KBM-7 (cell line): ENCODE measurements around the gene SORBS1.

Experiments used
- DNase-seq: peaks from one replicate; pipeline ENCODE4 v3.0.0-alpha.2; 2015
- in situ Hi-C: fragments of 300-500 bp; cut with MboI; formaldehyde crosslinking; loops from 2 replicates; pipeline ENCODE4 v1.14.3; 2020; ENCODE audit warnings: low sequenced_read_pairs, low pct_unique_long_range_greater_than_20kb, mixed read lengths

The SORBS1 gene

DNA sequence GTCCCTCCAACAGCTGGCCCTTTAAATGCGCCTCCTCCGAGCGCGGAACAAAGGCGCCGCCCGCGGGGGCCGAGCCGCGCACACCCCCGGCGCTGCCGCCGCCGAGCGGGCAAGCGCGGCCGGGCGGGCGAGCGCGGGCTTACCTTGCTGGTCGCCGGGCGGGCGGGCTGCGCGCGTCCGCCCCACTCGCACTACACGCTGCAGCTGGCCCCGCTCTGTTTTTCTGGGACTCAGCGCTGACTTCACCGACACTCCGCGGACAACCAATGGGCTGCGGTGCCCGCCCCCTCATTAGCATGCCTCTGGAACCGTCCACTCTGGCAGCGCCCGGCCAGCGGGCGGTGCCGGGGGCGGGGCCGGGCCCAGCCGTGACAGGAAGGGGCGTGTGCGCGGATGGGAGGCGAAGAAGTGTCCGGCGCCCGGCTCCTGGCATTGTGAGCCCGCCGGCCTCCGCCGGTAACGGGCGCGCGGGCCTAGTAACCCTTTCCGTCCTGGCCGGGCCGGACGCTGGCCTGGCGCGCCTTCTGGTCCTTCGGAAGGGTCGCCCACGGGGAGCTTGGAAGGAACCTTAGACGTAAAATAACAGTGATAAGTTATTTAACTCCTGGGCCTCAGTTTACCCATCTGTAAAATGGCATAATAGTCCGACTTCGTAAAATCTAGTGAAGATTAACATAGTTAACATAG is at the start of gene SORBS1:
Gene SORBS1, minus strand, starts transcription at position 195 of the 687 bp plus-strand sequence. CDS start 120,236 bp downstream, outside the sequence.
- in situ Hi-C loops = no loop called here

DNA sequence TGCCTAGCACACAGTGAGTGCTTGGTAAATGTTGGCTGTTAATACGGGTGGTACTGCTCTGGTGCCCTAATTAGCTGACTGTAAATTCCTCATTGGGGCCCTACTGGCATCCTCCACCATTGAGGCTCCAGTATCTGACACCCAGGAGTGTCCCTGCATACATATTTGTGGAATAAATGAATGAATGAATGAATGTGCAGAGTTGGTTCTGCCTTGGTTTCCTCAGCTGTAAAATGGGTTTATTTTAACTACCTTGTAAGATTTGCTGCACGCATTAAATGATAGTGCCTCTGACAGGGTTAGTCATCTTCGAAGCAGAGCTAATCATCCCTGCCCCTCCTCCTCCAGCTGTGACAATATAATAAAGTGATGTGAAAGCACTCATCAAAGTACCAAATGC is 49.6 kb upstream of the SORBS1 start:
- no peak for DNase-seq
- in situ Hi-C loops = no loop called here

More for the DNA sequence above, at the start of gene SORBS1:
- peak; percentile 97 for DNase-seq

DNA sequence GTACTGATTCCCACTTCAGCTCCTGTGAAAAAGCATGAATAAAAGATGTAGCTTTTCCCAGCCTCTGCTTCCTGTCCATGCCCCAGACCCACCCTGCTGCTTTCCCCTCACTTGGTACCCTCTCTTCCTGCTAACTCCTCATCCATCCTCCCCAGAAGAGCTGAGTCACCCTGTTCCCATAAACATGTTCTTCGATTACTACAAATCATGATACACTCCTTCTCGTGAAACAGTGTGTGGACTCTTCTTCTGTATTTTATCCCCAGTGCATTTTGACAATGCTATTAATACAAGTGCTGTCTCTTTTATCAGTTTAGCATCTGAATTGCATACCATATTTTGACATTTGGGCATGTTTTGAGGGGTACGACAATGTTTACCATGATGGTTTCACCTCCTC is 45.8 kb upstream of the SORBS1 start:
- no peak for DNase-seq
- in situ Hi-C loops = no loop called here

DNA sequence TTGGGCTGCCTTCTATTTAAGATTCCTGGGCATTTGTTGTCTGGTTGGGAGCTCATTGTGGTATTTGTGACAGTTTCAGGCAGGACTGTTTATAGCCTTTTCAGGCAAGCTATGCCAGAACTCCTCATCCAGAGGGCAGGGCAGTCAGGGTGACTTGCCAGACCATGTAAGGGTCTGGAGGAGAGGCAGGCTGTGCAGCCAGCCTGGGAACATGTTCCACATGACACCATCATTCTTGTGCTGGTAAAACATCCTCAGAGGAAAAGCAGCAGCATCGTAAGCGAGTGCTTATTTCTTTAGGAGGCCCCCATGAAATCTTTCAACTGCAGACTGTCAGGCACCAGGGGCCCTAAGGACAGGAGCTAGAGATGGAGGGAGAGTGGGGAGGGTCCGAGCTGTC is 44.0 kb upstream of the SORBS1 start:
- in situ Hi-C loops = no loop called here
- no peak for DNase-seq

DNA sequence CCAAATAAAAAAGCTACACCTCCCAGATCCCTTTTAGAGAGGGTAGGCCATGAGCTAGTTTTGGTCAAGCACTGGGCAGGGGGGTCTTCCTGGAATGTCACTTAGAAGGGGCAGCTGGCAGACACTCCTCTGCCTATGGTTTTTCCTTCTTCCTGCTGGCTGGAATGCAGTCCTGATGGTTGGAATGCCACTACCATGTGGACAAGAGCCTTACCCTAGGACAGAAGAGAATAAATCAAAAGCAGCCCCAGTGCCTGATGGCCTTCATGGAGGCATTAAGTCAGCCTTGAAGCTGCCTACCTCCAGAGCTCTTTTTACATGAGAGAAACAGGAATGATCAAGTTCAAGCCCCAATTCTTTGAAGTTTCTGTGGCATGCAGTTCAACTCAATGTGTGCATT is 43.5 kb upstream of the SORBS1 start:
- no peak for DNase-seq
- in situ Hi-C loops = no loop called here

DNA sequence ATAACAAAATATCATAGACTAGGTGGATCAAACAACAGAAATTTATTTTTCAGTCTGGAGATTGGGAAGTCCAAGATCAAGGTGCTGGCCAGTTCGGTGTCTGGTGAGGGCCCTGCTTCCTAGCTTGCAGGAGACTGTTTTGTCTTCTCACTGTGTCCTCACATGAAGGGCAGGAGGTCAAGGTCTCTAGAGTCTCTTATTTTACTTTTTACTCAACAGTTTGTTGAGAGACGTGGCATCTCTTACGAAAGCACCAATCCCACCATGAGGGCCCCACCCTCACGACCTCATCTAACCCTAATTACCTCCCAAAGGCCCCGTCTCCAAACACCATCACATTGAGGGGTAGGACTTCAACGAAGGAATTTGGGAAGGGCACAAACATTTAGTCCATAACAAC is 41.2 kb upstream of the SORBS1 start:
- DNase-seq = no peak
- in situ Hi-C loops = no loop called here

DNA sequence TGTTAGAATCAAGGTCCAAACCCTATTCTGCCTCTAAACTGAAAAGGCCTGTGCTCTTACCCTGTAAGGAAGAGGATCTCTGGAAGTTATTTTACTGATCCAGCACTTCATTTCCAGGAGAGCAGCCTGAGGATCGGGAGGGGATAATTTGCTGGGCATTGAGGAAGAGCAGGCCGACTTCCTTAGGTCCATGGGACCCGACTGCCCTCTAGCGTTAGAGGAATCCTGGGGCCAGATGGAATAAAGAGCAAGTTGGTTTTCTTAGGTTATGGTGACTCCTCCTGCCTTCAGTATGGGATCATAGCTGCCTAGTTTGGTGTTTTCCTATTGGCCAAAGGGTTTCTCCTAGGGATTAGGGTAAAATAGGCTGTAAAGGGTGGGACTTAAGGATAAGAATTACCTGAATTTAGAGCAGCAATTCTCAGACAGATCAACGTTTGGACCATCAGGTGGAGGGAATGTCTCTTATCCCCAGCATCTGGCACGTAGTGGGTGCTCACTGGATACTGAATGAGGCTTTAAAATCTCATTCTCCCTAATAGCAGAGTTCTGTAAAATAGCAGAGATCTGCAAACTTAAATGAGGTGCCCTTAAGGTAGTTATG is 40.0 kb upstream of the SORBS1 start:
- peak; percentile 87 for DNase-seq
- in situ Hi-C loops = no loop called here

DNA sequence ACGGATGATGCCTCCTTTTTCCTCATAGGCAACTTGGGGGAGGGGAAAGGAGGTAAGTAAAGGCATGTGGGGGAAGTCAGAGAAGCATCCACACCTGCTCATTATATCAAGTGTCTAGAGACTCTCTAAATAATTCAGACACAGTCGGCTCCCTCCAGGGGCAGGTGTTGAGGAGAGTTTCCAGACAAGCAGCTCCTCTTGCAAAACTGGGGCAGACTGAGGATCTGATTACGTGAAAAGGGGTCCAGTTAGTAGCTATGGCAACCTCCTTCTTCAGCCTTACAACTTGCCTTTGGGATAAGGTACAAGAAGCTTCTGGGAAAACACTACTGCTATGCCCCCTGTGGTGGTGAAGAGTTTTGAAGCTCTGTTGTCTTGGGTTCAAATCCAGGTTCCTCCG is 39.0 kb upstream of the SORBS1 start:
- in situ Hi-C loops = no loop called here
- no peak for DNase-seq

DNA sequence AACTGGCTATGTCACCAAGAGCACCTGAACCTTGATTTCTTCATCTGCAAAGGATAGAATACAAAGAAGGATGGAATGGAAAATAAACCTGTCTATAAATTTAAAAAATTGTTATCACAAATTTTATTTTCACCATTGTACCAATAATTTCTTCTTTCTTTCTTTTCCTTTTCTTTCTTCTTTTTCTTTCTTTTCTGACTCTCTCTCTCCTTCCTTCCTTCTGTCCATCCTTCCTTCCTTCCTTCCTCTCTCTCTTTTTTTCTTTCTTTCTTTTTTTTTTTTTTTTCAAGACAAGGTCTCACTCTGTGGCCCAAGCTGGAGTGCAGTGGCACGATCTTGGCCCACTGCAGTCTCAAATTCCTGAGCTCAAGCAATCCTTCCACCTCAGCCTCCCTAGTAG is 36.6 kb upstream of the SORBS1 start:
- DNase-seq = no peak
- in situ Hi-C loops = loop anchor here (10.0 kb wide), 1 partner anchor 163 kb away; no protein-coding TSS in a partner anchor

DNA sequence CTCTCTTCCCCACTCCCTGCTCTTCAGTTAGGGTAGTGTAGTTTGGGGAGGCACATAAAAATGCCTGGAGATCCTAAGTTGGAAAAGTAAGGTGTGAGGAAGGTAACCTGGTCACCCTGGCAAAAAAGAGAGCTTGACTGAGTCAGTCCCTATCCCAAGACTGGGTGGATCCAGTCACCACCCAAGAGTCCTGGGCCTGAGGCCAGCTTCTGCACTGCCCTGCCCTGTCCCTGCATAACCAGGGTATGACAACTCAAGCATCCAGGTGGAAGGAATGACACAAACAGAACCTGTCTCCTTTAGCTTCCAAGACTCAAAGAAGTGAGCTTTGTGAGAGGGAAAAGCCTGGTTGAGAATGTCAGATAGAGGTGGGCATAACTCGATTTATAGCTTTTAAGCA is 26.9 kb upstream of the SORBS1 start:
- in situ Hi-C loops = no loop called here
- DNase-seq = no peak

DNA sequence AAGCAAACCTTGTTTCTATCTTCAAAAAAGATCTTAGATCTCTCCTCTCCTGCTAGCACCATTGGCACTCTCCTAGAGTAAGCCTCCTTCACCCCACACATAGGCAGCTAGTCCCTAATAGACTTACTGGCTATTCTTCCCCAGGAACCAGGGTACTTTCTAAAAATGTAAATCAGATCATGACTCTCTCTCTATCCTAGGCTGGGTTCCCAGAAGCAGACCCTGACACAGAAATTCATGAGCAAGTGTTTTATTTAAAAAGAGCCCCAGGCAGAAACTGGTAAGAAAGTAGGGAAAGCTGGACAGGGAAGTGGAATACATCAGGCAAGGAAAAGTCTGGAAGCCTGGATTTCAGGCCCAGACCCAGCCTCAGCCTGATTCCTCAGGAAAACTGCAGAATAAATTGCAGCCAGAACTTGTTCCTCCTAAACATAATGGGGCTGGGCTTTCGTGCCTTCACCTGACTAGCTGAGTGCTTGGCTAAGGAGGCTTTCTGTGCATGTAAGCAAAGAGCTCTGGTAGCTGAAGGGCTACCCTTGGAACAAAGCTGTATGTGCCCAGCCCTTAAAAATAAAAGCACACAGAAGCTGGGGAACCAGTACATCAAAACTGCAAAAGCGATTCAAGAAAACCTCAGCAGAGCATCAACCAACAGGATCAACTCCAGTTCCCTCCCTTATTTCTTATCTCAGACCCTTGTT is 18.8 kb upstream of the SORBS1 start:
- DNase-seq = no peak
- in situ Hi-C loops = no loop called here

DNA sequence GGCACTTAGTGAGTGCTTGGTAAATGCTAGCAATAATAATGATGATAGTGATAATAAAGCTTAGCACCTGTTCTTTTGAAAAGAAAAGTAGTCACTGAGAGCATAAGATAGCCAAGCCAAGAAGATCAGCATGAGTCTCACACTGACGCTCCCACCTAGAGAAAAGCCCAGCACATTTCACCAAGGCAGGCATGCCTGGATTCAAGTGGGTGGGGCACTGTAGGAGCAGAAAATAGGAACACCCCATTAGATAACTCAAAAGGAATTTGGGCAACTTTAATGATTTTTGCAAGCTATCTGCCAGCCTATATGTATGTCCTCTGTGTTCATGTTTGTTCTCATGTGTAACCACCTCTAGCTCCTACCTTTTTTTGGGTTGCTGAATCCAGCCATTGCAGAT is 18.1 kb upstream of the SORBS1 start:
- DNase-seq = no peak
- in situ Hi-C loops = no loop called here

DNA sequence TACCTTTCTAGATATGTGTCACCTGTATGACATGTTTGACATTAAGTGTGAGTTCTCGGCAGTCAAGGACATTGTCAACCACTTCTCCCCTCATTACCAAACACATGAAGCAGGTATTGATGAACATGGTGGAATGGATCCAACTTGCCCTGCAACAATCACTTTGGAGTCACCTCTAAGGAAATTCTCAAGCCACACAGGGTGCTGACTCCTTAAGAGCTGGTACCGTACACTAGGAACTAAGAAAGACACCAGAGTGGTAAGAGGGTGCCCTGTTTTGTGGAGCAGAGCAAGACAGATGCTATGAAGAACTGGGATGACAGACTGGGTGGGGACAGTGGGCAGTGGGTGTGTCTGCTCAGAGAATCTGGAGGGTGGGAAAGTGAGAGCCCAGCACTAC is 17.4 kb upstream of the SORBS1 start:
- DNase-seq = no peak
- in situ Hi-C loops = no loop called here

DNA sequence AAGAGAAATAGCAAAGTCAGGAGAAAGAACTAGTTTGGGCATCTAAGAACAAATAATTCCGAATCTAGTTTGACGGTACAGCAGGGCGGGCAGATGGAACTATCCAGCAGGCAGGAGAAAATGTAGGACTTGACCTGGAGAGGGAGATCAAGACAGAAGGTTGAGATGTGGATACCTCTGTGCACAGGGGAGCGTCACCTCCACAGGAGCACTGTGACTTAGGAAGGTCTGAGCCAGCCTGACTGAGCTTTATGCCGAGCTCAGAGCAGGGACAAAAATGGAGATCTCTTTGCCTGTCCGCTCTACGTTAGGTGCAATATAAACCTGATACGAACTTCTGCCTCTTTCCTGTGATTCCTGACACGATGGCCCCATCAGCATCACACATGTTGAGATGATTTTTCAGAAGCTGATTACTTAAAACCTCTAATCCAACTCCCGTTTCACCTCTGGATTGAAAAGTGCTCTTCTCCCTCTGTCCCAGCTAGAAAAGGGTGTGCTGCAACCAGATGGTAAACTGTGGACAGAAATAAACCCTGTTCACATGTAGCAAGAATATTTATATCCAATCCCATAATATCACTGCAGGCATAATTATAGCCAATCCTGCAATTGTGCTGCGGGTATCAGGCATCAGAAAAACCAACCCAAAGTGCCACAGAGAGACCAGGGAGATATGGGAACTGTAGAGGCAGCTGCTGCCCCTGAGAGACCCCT is 13.6 kb upstream of the SORBS1 start:
- in situ Hi-C loops = no loop called here
- no peak for DNase-seq

DNA sequence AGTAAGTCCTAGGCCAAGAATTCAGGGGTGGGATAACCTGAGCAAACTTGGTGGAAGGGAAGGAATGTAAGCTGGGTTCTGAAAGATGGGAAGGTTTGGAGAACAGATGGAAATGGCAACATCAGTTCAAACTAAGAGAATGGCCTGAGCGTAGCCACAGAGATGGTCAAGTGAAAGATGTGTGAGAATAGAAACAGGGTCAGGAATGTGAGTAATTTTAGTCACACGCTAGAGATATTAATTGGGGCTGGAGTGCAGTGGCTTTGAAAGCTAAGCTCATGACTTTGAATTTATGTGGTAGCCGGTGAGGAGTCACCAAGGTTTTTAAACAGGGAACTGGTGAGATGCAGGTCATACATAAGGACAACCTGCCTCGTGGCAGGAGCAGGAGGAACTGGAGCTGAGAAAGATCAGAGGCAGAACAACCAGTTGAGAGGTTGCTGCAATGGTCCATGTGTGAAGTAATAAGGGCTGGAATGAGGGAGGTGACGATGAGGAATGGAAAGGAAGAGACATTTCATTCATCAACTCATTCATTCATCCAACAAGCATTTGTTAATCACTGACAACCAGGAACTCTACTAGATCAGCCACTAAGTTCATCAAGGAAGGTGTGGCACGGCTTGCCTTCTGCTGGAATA is 12.9 kb upstream of the SORBS1 start:
- in situ Hi-C loops = no loop called here
- no peak for DNase-seq

DNA sequence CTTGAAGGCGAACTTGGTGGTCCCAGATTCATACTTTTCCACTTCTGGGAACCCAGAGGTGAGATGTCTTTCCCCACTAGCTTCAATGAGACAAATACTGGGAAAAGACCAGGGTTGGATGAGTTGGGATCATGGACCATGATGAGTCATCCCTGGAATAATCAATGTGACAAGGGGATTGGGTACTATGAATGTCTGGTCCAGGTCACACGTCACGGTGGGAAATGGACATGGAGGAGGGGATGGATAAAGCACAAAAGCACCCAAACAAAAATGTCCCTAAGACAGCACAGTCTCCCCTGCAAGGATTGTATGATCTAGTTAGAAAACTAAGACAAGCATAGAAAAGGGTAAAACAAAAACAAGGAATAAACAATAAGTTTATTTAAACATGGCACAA is 12.4 kb upstream of the SORBS1 start:
- in situ Hi-C loops = no loop called here
- no peak for DNase-seq

DNA sequence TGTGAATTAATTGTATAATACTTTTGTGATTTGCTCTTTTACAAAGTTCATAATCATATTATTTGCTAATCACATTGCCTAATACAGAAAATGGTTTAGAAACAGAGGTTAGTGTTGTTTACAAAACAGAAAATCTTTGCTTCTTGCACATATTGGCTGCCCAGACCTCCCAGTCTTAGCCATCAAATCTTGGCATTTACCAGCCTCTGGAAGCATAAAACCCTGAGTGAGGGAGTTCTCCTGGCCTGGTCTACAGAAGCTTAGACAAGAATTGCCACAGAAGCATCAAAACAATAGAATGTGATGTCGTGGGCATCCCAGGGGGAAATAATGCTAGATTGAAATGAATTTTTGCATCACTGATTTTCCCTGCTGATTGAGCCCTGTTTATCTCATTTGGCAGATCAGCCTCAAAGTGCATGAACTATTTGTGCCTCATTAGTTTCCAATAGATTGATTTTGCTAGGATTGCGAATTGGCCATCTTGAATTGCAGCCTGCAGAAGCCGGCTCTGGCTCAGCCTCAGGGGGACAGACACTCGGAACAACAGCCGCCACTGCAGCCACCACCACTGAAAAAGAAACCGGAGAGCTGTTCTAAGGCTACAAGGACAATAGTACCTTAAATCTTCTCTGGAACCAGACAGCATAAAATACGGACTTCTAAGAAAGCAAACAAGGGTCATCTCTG is 11.1 kb upstream of the SORBS1 start:
- in situ Hi-C loops = no loop called here
- no peak for DNase-seq

DNA sequence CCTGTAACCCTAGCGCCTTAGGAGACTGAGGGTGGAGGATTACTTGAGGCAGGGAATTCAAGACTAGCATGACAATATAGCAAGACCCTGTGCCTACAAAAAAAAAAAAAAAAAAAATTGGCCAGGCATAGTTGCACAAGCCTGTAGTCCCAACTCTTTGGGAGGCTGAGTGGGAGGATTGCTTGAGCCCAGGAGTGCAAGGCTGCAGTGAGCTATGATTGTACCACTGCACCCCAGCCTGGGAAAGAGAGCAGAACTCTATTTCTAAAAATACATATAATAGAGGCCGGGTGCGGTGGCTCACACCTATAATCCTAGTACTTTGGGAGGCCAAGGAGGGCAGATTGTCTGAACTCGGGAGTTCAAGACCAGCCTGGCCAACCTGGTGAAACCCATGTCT is 10.2 kb upstream of the SORBS1 start:
- DNase-seq = no peak
- in situ Hi-C loops = no loop called here

DNA sequence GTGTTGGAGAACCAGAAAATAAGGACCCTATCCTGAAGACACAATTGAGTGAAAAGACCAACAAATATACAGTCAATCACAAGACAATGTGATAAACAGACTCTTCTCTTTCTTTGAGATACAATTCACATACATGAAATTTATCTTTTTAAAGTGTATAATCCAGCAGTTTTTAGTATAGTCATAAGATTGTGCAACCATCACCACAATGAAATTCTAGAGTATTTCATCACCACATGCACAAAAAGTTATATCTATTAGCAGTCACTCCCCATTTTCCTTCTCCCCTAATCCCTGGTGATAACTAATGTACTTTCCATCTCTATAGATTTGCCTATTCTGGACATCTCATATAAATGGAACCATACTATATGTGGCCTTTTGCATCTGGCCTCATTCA is 8.2 kb upstream of the SORBS1 start:
- in situ Hi-C loops = no loop called here
- DNase-seq = no peak
